DND-41 (cell line): ENCODE measurements around the gene RDH16.

Experiments used
- CTCF ChIP-seq: IDR thresholded peaks from 2 replicates; pipeline ENCODE4 v1.5.1; 2012; ENCODE audit warnings: borderline replicate concordance, low read length, moderate library complexity, mild to moderate bottlenecking; ENCODE audit not compliant: poor library complexity, severe bottlenecking; ENCODE audit errors: extremely low read depth
- EZH2 ChIP-seq: IDR thresholded peaks from 3 replicates; pipeline ENCODE4 v1.6.1; 2012; ENCODE audit warnings: borderline replicate concordance, low read depth, mild to moderate bottlenecking, moderate library complexity, low read length, inconsistent platforms; ENCODE audit not compliant: severe bottlenecking

GRCh38 chr12:56988207-56988739 is 30.9 kb upstream of the RDH16 start:
- no peak for TF ChIP-seq CTCF
- TF ChIP-seq EZH2: no peak
